Urothelium cell line (cell line): Measurements from ENCODE around the gene LTBP1.
A peak's percentile ranks its signal among the peaks of the same experiment; 100 is the strongest.
"Not testable (repeated sequence)": the region's sequence is repeated elsewhere in the genome, so short reads cannot be mapped to it uniquely, and the experiment has no call there.

Experiments used
- DNase-seq: peaks from one replicate; pipeline ENCODE4 v3.0.0; 2011; ENCODE audit warnings: low spot score, mixed read lengths
- FAIRE-seq: peaks from 2 replicates; lab custom pipeline; 2011; peaks lifted over from hg19 to GRCh38; lab: Jason Lieb, UNC

LTBP1 gene

GRCh38 chr2:32946314-32947075, at the start of gene LTBP1:
LTBP1 (plus strand) TSS chr2:32946953; CDS start chr2:32947325, 372 bp downstream.
- DNase-seq = peak; percentile 86
- no peak for FAIRE-seq

DNA sequence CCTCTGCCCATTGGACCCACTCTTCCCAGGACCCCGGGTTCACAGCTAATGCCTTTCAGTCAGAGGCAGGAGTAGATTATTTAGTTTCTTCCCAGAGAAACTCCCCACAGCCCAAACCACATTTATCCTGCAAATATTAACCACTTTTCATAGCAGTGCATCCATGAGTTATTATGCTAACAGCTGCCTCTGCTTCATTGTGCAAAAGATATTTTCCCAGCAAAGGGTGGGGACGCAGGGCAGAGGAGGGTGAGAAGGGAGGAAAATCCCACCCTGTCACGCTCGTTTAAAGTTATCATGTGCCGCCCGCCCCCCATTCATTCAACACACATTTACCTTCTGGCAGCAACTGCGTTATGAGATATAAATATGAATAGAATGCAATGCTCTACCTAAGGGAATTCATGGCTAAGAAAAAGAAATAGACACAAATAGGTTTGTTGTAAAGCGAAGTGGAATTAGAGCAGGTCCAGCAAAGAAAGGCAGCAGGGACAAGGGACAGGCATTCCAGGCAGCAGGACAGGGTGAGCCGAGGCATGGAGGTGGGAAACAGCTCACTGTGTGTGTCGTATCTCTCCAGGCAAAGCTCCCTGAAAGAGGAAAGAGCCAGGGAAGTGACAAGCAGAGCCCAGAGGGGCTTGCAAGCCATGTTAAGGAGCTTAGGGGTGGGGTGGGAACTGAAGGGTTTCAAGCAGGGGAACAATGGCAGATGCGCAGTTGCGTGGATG, 46.3 kb upstream of the LTBP1 start:
- FAIRE-seq (no peak), DNase-seq (no peak)

DNA sequence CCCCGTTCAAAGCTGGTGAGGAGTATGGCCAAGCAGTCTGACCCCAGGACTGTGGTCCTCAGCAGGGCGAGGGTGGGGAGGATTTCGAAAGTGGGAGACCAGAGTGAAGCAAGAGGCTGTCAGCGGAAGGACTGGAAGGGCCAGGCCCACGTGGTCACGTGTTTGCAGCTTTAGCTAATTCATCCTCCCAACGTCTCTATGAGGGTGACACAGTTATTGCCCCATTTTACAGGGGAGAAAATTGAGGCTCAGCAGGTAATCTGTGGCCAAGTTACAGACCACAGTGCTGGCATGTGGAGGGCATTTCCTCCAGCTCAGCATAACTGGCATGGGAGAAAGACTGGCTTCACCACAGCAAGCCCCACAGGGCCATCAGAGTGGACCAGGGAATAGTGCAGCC, 45.4 kb upstream of the LTBP1 start:
- no peak for FAIRE-seq
- DNase-seq = no peak

- FAIRE-seq = no peak
- no peak for DNase-seq
These were observed 44.6 kb upstream of the LTBP1 start for GRCh38 chr2:32902174-32902573.

- no peak for DNase-seq
- no peak for FAIRE-seq
These were observed 43.8 kb upstream of the LTBP1 start for GRCh38 chr2:32902986-32903385.

GRCh38 chr2:32904074-32904473, 42.7 kb upstream of the LTBP1 start:
- FAIRE-seq = no peak
- DNase-seq = no peak

GRCh38 chr2:32904751-32905150, 42.0 kb upstream of the LTBP1 start:
- DNase-seq (no peak), FAIRE-seq (no peak)

DNA sequence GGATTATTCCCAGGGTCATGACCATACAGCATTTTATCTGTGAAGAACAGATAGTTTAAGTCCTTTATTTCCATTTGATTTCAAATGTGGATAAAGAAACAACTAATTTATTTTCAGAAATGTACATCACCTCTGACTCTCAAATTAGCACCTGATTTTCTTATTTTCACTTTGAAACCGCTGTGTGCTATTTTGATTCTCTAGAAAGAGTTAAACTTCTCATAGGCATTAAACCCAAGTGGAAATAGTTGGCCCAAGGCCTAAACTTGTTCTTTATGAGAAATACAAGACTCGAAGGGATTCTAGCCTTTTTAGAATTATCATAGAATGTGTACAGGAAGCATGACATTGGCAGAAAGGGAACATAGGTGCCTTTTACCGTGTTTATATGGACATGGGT, 41.5 kb upstream of the LTBP1 start:
- FAIRE-seq (no peak), DNase-seq (no peak)

DNA sequence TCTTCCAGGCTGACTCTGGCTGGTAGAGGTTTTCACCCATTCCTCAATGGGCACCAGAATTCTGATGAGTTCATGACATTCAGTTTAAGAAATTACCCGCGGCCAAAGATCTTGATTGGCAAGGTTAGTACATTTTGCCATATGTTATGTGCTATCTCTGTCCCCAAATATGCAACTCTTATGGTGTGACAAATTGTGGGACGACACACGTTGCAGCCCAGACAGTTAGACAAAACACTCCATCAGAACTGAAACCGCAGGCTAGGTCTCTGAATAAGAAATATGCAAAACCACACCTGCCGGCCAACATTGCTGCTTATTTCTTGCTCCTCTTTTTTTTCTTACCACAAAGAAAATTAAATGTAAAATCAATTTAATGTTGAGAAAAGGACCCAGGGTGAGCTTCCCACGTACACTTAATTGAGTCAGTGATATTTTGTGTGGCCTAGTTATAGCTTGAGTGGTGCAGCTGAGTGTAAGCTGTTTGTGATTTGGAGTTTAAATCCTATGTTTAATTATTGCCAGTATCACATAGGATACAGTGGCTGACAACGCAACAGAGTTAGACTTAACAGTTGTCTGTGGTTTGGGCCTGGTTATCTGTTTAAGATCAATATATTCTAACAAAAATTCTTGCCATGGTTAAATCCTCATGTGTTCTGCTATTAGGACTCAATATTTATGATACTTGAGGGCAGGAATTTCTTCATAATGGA, 35.7 kb upstream of the LTBP1 start:
- no peak for DNase-seq
- no peak for FAIRE-seq

DNA sequence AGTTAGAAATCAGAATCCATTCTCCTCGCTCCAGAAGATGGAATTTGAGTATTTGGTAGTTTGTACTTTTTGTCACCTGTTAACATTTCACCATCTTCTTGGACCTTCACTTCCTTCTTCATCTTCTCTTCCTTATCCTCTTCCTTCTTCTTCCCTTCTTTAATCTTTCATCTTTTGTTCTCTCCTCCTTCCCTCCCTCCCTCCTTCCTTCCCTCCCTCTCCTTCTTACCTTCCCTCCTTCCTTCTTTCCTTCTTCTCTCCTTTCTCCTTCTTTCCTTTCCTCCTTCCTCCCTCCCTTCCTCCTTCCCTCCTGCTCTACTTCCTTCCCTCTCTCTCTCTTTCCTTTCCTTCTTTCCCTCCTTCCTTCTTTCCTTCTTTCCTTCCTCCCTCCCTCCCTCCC, 31.1 kb upstream of the LTBP1 start:
- FAIRE-seq (no peak), DNase-seq (no peak)

- FAIRE-seq (no peak), DNase-seq (no peak)
These were observed 28.0 kb upstream of the LTBP1 start for GRCh38 chr2:32918774-32919173.

GRCh38 chr2:32919901-32920300, 26.9 kb upstream of the LTBP1 start:
- DNase-seq, FAIRE-seq: not testable (repeated sequence)

DNA sequence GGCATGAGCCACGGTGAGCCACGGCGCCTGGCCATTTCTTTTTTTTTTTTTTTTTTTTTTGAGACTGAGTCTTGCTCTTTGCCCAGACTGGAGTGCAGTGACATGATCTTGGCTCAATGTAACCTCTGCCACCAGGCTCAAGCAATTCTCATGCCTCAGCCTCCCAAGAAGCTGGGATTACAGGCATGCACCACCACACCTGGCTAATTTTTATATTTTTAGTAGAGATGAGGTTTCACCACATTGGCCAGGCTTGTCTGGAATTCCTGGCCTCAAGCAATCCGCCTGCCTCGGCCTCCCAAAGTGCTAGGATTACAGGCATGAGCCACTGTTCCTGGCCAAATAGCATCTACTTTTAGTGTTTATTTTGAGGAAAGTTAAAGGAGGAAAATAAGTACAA, 25.3 kb upstream of the LTBP1 start:
- not testable (repeated sequence) for DNase-seq, FAIRE-seq

- no peak for DNase-seq
- no peak for FAIRE-seq
These were observed 24.3 kb upstream of the LTBP1 start for GRCh38 chr2:32922501-32922900.

DNA sequence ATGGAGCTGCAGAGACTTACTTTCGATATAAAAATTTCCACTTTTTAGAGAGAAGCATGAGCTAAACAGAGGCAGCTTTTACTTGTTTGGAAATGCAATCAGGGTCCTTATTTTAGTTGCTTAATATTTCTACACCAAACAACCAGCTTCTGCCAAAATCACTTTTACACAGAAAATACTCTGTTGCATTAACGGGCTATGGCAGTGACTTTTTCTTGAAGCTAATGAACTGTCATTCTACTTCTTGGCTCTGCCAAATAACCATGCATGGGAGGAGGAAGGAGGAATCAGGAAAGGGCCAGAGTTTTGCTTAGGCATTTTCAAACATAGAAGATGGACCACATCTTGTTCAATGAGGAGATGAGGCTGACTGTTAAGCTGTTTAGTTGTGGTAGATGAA, 23.6 kb upstream of the LTBP1 start:
- FAIRE-seq (no peak), DNase-seq (no peak)

GRCh38 chr2:32925283-32925815, 21.4 kb upstream of the LTBP1 start:
- no peak for FAIRE-seq
- DNase-seq = no peak

DNA sequence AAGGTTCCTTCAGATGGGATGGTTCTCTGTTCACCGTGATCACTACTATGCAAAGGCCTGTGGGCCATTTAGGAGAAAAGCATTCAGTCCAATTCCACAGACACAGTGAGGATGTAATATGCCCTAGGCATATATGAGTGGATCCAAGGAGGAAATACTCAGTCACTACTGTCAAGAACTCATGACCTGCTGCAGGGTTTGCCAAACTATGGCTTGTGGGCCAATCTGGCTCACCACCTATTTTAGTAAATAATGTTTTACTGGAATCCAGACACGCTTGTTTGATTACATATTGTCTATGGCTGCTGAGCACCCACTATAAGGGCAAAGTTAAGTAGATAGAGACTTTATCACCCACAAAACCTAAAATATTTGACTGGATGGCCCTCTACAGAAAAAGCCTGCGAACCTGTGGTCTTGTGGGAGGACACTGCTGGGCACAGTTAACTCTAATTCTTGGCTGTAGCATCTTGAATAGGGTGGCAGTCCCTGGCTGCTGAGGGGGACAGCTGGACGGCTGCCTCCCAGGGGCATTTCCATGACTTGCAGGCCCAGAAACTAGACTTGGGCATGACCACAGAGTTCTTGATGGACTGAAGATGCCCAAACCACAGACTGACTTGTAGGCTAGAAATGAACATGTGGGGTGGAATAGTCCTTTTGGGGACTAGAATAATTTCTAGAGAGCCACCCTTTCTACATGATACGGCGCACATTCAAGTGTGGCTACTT, 20.6 kb upstream of the LTBP1 start:
- DNase-seq = no peak
- FAIRE-seq = no peak

GRCh38 chr2:32926708-32927084, 20.1 kb upstream of the LTBP1 start:
- no peak for FAIRE-seq
- no peak for DNase-seq

DNA sequence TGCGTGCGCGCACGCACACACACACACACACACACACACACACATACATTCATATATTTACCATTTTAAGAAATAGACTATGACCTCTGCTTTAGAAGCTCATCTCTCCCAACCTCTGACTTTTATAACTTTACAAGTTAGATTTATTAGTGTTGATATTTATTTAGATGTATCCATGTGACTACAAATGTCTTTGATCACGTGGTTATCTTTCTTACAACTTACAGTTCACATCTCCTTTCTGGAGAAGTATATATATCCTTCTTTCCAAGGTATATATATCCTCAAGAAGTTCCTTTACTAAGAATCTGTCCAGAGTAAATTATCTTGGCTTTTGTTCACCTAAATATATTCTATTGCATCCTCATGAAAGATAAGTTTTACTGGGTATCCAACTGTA, 16.3 kb upstream of the LTBP1 start:
- no peak for DNase-seq
- FAIRE-seq = no peak

DNA sequence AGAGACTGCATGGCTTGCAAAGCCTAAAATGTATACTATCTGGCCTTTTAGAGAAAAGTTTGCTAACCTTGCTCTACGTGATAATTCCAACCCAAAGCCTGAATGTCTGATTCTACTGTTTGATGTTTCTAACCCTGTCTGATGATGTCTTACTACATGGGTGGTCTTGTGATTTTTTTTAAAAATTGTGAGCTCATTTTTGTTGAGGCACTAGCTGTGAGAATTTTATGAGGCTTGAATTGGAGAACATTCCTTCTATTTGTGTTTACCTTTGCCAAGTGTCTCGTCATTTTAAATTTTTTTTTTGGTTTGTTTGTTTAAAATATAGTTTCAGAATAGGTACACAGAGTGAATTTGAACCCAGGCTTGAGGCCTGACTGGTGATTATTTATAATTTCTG, 15.2 kb upstream of the LTBP1 start:
- FAIRE-seq (no peak), DNase-seq (no peak)
